K562 (cell line): ENCODE measurements around the gene XKRX. TPM values are rescaled to one million over a fixed set of nuclear protein-coding genes. Genes with fewer than 3 reads are reported as not detected.

Experiments
- ATAC-seq: fragments of 200-7000 bp; cut with Tn5 transposase; 3 replicates; pipeline ENCODE4 v1.9.1; 2020; ENCODE audit warnings: moderate library complexity
- BruUV-seq: library from RNA; stranded (reverse); fragments of 400-500 nt; replicated peaks from 2 replicates; lab custom pipeline; 2021; lab: Mats Ljungman, UMichigan
- CTCF ChIA-PET: fragments of 300-600 bp; formaldehyde crosslinking; extraction: SDS; loops from one replicate; lab custom pipeline; 2021; ENCODE audit warnings: low intra/inter-chr PET ratio; lab: Yijun Ruan, JAX
- POLR2A ChIA-PET: fragments of 300-600, 350-650 bp; sonication (Branson Sonifier 250); formaldehyde crosslinking; extraction: SDS; loops from one replicate; lab custom pipeline; 2021; ENCODE audit warnings: antibody characterized with exemption, inconsistent platforms; lab: Yijun Ruan, JAX
- DNase-seq, 4 experiments: peaks; one replicate each; pipeline versions ENCODE4 v3.0.0 to v3.0.0-alpha.2; 2011 to 2018; ENCODE audit warnings: low spot score in 3 of 4, mixed read lengths in 3 of 4; ENCODE audit errors: extremely low read depth in 1 of 4
- FAIRE-seq: peaks from 2 replicates; lab custom pipeline; 2011; peaks lifted over from hg19 to GRCh38; lab: Jason Lieb, UNC
- H2AFZ ChIP-seq: 2 replicates; pipeline ENCODE4 v1.6.0; 2011; ENCODE audit warnings: low read depth, low read length, control low read depth, inconsistent platforms
- H3K27ac ChIP-seq: fragments of 200-600 bp; 3 replicates; pipeline ENCODE4 v1.8.0; 2011; ENCODE audit warnings: low read depth, mild to moderate bottlenecking, control low read depth, inconsistent platforms, low read length, moderate library complexity, mixed read lengths; ENCODE audit errors: extremely low read depth
- H3K27me3 ChIP-seq, 2 experiments: fragments of 300-600 bp in 1 of 2; 2 replicates in 1 of 2; 3 replicates in 1 of 2; pipeline versions ENCODE4 v1.6.0 to v1.8.0; 2011; ENCODE audit warnings: inconsistent platforms in 2 of 2, low read length in 2 of 2, mild to moderate bottlenecking in 1 of 2, mixed read lengths in 1 of 2, moderate library complexity in 1 of 2; ENCODE audit not compliant: control insufficient read depth in 2 of 2, insufficient read depth in 2 of 2
- H3K36me3 ChIP-seq: fragments of 300-600 bp; 3 replicates; pipeline ENCODE4 v1.8.0; 2011; ENCODE audit warnings: mild to moderate bottlenecking, low read length, inconsistent platforms; ENCODE audit not compliant: control insufficient read depth, insufficient read depth
- H3K4me1 ChIP-seq, 2 experiments: fragments of 200-600 bp in 1 of 2; replicated peaks in 1 of 2; 2 replicates in 1 of 2; 3 replicates in 1 of 2; pipeline versions ENCODE4 v1.5.1 to v1.8.0; 2011; ENCODE audit warnings: inconsistent platforms in 2 of 2, low read length in 2 of 2, mild to moderate bottlenecking in 1 of 2, mixed read lengths in 1 of 2, moderate library complexity in 1 of 2; ENCODE audit not compliant: control insufficient read depth in 2 of 2, insufficient read depth in 2 of 2
- H3K4me2 ChIP-seq: 2 replicates; pipeline ENCODE4 v1.6.1; 2011; ENCODE audit warnings: low read length, control low read depth, inconsistent platforms, mixed read lengths; ENCODE audit not compliant: insufficient read depth
- H3K4me3 ChIP-seq: fragments of 200-600 bp; sonication (generic), shearing (Covaris generic); 2 replicates; pipeline ENCODE4 v1.5.1; 2016; ENCODE audit warnings: control low read depth, inconsistent platforms
- H3K79me2 ChIP-seq: fragments of 200-600 bp; 3 replicates; pipeline ENCODE4 v1.8.0; 2011; ENCODE audit warnings: low read length, inconsistent platforms; ENCODE audit not compliant: control insufficient read depth, insufficient read depth
- H3K9ac ChIP-seq, 2 experiments: 2 replicates each; pipeline versions ENCODE4 v1.6.0 to v1.6.1; 2011; ENCODE audit warnings: low read depth in 2 of 2, low read length in 2 of 2, control low read depth in 1 of 2, inconsistent platforms in 1 of 2, mild to moderate bottlenecking in 1 of 2, mixed read lengths in 1 of 2; ENCODE audit not compliant: insufficient read depth in 1 of 2
- H3K9me1 ChIP-seq: one replicate; pipeline ENCODE4 v1.6.0; 2011; ENCODE audit warnings: inconsistent platforms, mild to moderate bottlenecking, low read length, moderate library complexity; ENCODE audit not compliant: control insufficient read depth, insufficient read depth
- H3K9me3 ChIP-seq: replicated peaks from 2 replicates; pipeline ENCODE4 v1.5.1; 2011; ENCODE audit warnings: low read depth, low read length, inconsistent platforms; ENCODE audit not compliant: control insufficient read depth, insufficient read depth
- H4K20me1 ChIP-seq: replicated peaks from 2 replicates; pipeline ENCODE4 v1.6.1; 2011; ENCODE audit warnings: low read length, inconsistent platforms, mixed read lengths; ENCODE audit not compliant: control insufficient read depth, insufficient read depth
- FOXK2 ChIP-seq, 2 experiments: fragments of 450-650 bp; IDR thresholded peaks in 1 of 2; conservative IDR thresholded peaks in 1 of 2; 2 replicates each; pipeline ENCODE4 v1.6.1; 2016; ENCODE audit warnings: low read depth in 2 of 2, mild to moderate bottlenecking in 1 of 2
- TEAD2 ChIP-seq: fragments of 450-650 bp; IDR thresholded peaks from 2 replicates; pipeline ENCODE4 v1.6.1; 2016; ENCODE audit warnings: missing genetic modification characterization, control low read depth, missing compliant biosample characterization
- TFAM ChIP-seq: fragments of 250-450 bp; sonication (Bioruptor Pico); conservative IDR thresholded peaks from 2 replicates; pipeline ENCODE4 v1.5.0; 2021; ENCODE audit warnings: mild to moderate bottlenecking, moderate library complexity
- TGIF2 ChIP-seq: sonication (generic); formaldehyde crosslinking; IDR thresholded peaks from 2 replicates; pipeline ENCODE4 v1.8.1; 2022; ENCODE audit warnings: mild to moderate bottlenecking, missing genetic modification reagents, moderate library complexity
- UBTF ChIP-seq, 2 experiments: IDR thresholded peaks; 2 replicates each; pipeline ENCODE4 v1.6.1; 2012; ENCODE audit warnings: improper control_type of control experiment in 2 of 2, low read depth in 2 of 2, low read length in 2 of 2, borderline replicate concordance in 1 of 2
- ZC3H4 ChIP-seq: sonication (generic); formaldehyde crosslinking; IDR thresholded peaks from 2 replicates; pipeline ENCODE4 v1.9.0; 2021; ENCODE audit warnings: missing genetic modification reagents, borderline replicate concordance
- WGBS: fragments of 100-300 bp; shearing (Covaris generic); methylation state at CpG from one replicate; pipeline ENCODE4 v1.1.6; 2016; ENCODE audit warnings: low coverage, mixed read lengths; ENCODE audit not compliant: insufficient coverage; ENCODE audit errors: missing lambda C conversion rate; 5-methylcytosine and 5-hydroxymethylcytosine counted together
- in situ Hi-C: fragments of 300-500 bp; cut with MboI; formaldehyde crosslinking; loops from 4 replicates; pipeline ENCODE4 v1.15.0; 2018; ENCODE audit warnings: inconsistent platforms, mixed read lengths
- intact Hi-C: fragments of 100-400 bp; cut with micrococcal nuclease; formaldehyde crosslinking; loops from 2 replicates; pipeline ENCODE4 v1.14.2; 2022
- polyA plus RNA-seq, 8 experiments: library from polyadenylated mRNA; depleted of rRNA in 4 of 8; stranded (reverse) in 5 of 8; unstranded in 3 of 8; fragments of >200 nt; fragmentation: Nextera tagmentation in 2 of 8; fragmentation: Illumina TruSeq in 1 of 8; extraction: Ambion mirVana in 2 of 8; extraction: Trizol in 1 of 8; gene quantifications; 2 replicates each; pipeline versions ENCODE4 v1.2.1 to v1.2.3, GENCODE V29; 2011 to 2014; ENCODE audit warnings: inconsistent platforms in 1 of 8, missing spikeins in 1 of 8
- total RNA-seq, 7 experiments: library from RNA; depleted of rRNA in 6 of 7; stranded (reverse); fragments of >200 nt in 6 of 7; fragmentation: Illumina TruSeq in 2 of 7; extraction: Trizol in 2 of 7; gene quantifications; 2 replicates each; pipeline versions ENCODE4 v1.2.1 to v1.2.3, GENCODE V29; 2011 to 2021; ENCODE audit warnings: low replicate concordance in 1 of 7

XKRX gene
- total and polyA plus RNA-seq, 9 of the 15 experiments (the other 6 are each of a cell fraction or from before 2014, with no cell fraction given) = 0.03 TPM; not detected in 8

GRCh38 chrX:100871594-100872560, 56.8 kb downstream of the XKRX start:
- 2% methylated on average over 9 of the region's 9 CpGs for WGBS
- POLR2A ChIA-PET = interaction anchor here (0.8 kb wide), 1 partner anchor 159 kb away, joined by 3 read pairs; no protein-coding TSS in a partner anchor
- no peak for FAIRE-seq

More at GRCh38 chrX:100871594-100872560, 56.8 kb downstream of the XKRX start:
- Histone ChIP-seq H3K36me3 (no peaks in the 10 kb centered on the region), H3K9ac (no peak overlapping the region), H3K27ac (no peak overlapping the region), H2AFZ (no peak overlapping the region), H4K20me1 (no peaks in the 10 kb centered on the region), H3K79me2 (no peaks in the 10 kb centered on the region), H3K4me2 (no peak overlapping the region), H3K4me1 (no peaks in the 10 kb centered on the region), H3K9me1 (no peaks in the 10 kb centered on the region), H3K4me3 (no peak overlapping the region), H3K27me3 (no peaks in the 10 kb centered on the region), H3K9me3 (no peaks in the 10 kb centered on the region)
- ATAC-seq (no peak), DNase-seq (no peak)
- CTCF ChIA-PET = no interaction called here
- BruUV-seq = no TSS peak
- in situ Hi-C loops (no loop called here), intact Hi-C loops (no loop called here)
- TF ChIP-seq FOXK2 (conservative IDR thresholded peaks at IDR 0.05 in 1 of 2, IDR thresholded peaks at IDR 0.05 in 1 of 2; ENCODE audit: low read depth in 2 of 2) = no peak
- no peak for TF ChIP-seq ZC3H4 (CRISPR knock-in tag)
- TF ChIP-seq TEAD2 (tag) = no peak
- no peak for TF ChIP-seq TFAM (CRISPR knock-in tag)
- TF ChIP-seq UBTF (IDR thresholded peaks at IDR 0.05; ENCODE audit: borderline replicate concordance in 1 of 2, low read depth in 2 of 2, low read length in 2 of 2) = no peak
- no peak for TF ChIP-seq TGIF2
